Neural cell (in vitro differentiated cells): ENCODE results near the gene FBXO30.

ENCODE experiments used
- POLR2AphosphoS5 ChIP-seq: IDR thresholded peaks from 2 replicates; pipeline ENCODE4 v1.6.1; 2012
- TAF1 ChIP-seq: IDR thresholded peaks from 2 replicates; pipeline ENCODE4 v1.6.1; 2012; ENCODE audit warnings: low read depth
- TF ChIP-seq, protein P1 (sequence below): fragments of 450-650 bp; IDR thresholded peaks from 2 replicates; pipeline ENCODE4 v1.5.1; 2014; ENCODE audit warnings: antibody characterized with exemption, mild to moderate bottlenecking, moderate library complexity; ENCODE audit not compliant: poor library complexity, severe bottlenecking

DNA sequence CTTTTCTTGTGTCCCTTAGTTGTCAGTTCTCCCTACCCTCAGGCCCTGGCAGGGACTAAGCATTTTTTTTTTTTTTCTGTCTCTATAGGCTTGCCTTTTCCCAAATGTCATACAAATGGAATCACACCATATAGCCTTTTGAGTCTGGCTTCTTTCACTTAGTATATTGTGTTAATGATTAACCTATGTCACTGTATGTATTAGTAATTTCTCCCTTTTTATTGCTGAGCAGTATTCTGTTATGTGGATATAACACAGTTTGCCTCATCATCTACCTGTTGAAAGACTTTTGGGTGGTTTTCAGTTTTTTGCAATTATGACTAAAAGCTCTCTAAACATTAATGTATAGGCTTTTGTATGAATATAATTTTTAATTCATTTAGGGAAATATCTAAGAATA is 16.0 kb upstream of the FBXO30 start:
- TF ChIP-seq, protein P1, sequence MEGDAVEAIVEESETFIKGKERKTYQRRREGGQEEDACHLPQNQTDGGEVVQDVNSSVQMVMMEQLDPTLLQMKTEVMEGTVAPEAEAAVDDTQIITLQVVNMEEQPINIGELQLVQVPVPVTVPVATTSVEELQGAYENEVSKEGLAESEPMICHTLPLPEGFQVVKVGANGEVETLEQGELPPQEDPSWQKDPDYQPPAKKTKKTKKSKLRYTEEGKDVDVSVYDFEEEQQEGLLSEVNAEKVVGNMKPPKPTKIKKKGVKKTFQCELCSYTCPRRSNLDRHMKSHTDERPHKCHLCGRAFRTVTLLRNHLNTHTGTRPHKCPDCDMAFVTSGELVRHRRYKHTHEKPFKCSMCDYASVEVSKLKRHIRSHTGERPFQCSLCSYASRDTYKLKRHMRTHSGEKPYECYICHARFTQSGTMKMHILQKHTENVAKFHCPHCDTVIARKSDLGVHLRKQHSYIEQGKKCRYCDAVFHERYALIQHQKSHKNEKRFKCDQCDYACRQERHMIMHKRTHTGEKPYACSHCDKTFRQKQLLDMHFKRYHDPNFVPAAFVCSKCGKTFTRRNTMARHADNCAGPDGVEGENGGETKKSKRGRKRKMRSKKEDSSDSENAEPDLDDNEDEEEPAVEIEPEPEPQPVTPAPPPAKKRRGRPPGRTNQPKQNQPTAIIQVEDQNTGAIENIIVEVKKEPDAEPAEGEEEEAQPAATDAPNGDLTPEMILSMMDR: no peak
- TF ChIP-seq TAF1 (no peak), POLR2AphosphoS5 (no peak)
